Suppressor macrophage treated with lipopolysaccharide for 1 hour (primary cell): ENCODE data around the gene PPARA.

ENCODE experiments used
- DNase-seq, 3 donors: peaks; one replicate each; pipeline ENCODE4 v3.0.0-alpha.2; 2020 to 2022

The PPARA gene

GRCh38 chr22:46114518-46115387 is 35.6 kb upstream of the PPARA start:
- peak; percentile 16 to 29 (median 23) for DNase-seq

DNA sequence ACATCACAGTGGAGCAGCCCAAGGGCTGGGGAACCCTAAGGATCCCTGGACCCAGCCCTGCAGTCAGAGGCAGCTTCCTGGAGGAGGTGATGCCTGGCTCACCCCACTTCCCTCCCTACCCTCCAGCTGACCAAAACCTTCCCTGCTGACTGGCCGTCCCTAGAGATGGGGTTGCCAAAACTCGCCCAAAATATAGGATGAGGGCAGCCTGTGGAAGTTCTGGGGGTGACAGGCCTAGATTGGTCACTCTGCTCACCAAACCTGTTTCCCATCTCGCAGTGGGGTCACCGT is 35.0 kb upstream of the PPARA start:
- no peak for DNase-seq

- DNase-seq: no peak
Observed at GRCh38 chr22:46115755-46116490, 34.4 kb upstream of the PPARA start.

GRCh38 chr22:46116491-46116958 is 33.8 kb upstream of the PPARA start:
- DNase-seq: peak; percentile 90 to 97 (median 96)

DNA sequence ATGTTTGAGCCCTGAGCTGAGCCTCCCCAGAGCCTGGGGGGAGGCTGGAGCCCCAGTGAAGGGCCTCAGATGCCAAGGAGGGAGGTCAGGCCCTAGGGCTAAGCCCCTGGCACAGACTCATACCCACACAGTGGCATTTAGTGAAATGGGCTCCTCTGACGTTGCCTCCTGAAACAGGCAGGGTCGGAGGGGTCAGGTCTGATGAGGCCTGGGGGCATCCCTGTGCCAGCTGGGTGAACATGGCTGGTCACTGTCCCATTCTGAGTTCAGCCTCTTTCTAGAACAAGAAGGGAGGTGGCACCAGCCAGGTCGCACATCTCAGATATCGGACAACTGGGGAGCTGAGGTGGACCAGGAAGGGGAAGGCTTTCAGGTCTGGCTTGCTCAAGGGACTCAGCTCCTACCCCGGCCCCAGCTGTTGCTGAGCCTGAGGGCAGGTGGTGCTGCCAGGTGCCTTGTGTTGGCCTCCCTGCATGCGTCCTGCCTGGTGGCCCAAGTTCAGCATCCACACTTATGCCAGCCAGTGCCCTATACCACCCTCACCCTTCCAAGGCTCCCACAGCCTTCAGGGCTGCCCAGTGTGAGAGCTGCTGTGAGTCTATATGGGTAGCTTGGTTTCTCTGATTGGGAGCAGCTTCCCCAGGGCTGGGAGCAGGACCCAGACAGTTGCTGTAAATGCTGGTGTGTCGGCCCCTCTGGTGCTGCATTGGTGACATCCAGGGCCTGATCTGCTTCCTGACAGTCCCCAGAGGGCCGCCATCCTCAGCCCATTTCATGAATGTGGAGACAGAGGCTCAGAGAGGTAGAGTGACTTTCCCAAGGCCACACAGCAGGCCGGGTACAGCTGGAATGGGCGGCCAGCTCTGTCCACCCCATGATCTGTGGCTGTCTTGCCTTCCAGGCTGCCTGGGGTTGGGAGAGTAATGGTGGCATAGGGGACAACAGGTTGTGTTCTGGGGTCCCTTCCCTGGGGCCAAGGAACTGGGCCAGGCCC is 32.8 kb upstream of the PPARA start:
- no peak for DNase-seq

GRCh38 chr22:46119093-46119728 is 31.1 kb upstream of the PPARA start:
- peak in 1 of 3 donors; percentile 9 for DNase-seq

DNA sequence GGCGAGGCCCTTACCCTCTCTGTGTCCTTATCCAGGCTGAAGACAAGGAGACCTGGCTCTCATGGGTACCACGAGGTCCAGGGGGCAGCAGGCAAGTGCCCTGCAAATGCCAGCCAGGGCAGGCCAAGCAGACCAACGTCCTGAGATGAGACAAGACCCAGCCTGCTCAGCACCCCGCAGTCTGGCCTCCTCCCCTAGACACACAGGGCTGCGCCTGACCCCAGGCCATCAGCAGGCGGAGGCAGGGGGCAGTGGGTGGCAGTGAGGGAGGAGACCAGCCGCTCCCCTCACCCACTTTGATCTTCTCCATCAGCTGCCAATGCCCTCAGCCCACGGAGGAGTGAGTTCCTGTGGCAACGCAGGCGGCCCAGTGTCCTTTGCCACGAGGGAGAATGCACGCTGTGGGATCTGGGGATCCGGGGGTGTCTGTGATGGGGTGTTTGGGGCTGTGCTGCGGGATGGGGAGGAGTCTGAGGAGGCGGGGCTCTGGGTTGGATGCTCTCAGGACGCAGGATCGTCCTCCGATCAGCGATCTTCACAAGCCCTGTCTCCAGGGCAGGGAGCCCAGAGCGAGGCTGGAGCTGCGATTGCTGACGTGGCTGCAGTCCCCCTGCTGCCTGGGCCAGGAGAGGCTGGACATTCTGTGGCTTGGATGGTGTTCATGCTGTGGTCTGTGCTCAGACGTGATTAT is 30.5 kb upstream of the PPARA start:
- DNase-seq: no peak

DNA sequence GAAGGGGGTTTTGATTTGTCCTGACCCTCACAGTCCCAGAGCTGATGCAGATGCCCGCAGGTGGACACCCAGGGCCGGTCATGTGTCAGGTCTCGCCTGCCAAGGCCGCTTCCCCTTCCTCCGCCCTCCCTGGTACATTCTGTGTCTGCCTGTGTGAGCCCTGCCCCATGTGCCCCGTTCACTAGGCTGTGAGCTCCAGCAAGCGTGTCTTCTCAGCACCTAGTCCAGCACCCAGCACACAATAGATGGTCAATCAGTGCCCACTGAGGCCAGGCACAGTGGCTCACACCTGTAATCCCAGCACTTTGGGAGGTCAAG is 29.9 kb upstream of the PPARA start:
- DNase-seq: no peak

- no peak for DNase-seq
Observed at GRCh38 chr22:46121079-46121478, 29.2 kb upstream of the PPARA start.

- no peak for DNase-seq
Observed at GRCh38 chr22:46121523-46122287, 28.6 kb upstream of the PPARA start.

DNA sequence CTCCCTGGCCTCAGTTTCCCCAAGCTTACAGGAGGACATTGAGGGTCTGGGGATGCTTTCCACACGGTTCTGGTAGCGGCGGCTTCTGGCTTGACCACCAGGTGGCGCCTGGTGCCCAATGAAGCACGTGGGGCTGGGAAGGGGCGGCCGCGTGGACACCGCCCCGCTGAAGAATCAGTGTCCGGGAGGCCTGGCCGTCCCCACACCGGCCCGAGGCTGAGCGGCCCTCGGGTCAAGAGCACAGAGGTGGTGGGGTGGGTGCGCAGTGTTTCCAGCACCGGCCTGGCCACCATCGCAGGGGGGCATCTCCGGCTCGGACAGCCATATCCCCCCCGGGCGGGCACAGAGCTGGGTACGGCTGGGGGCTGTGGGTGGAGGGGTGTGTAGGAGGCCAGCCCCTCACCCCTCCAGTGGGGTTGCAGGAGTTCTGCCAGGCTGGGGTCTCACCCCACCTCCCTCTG is 27.8 kb upstream of the PPARA start:
- DNase-seq: peak; percentile 74 to 89 (median 83)

DNA sequence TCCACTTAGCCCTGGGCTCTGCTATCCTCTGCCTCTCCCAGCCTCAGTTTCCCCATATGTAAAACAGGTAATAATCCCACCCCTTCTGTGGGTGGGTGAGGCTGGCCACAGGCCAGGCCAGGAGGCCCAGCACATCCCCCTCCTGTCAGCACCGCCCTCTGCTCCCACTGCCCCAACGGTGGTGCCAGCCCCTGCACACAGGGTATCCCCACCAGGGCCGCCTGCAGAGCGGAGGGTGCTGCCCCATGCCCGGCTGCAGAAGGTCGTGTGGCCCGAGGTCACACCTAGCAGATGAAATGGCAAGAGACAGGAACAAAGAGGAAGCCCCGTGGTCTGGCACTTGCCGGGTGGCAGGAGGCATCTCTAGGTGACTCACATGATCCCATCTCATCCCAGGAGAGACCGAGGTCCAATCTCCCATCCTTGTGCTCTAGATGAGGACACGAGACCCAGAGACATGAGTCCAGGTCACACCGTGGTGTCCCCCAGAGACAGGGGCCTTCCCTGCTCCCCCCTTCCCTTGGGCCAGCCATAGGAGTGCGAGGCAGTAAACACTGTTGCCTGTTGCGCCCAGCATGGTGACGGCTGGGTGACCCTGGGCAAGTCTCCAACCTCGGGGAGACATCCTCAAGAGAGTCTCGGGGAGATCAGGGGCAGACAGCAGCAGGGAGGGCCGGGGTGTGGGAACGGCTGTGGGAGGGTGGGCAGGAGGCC is 27.2 kb upstream of the PPARA start:
- DNase-seq: peak in 1 of 3 donors; percentile 10

- no peak for DNase-seq
Observed at GRCh38 chr22:46123694-46124382, 26.5 kb upstream of the PPARA start.

GRCh38 chr22:46124383-46125144 is 25.8 kb upstream of the PPARA start:
- no peak for DNase-seq

DNA sequence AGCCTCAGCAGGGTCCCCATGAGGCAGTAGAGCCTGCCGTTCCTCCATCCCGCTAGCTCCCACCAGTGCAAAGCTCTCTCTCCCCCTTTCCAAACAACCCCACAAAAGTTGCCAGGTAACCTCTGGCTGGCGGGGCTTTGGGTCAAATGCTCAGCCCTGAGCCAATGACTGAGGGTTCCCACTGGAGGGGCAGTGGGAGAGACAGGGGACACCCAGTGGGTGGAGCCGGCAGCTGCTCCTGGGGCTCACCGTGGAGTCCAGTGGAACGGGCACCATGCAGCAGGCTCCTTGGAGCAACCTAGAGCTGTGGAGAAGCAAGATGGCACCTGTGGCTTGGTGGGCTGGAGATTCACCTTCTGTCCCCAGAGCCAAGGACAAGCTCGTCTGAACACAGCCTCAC is 25.0 kb upstream of the PPARA start:
- no peak for DNase-seq

DNA sequence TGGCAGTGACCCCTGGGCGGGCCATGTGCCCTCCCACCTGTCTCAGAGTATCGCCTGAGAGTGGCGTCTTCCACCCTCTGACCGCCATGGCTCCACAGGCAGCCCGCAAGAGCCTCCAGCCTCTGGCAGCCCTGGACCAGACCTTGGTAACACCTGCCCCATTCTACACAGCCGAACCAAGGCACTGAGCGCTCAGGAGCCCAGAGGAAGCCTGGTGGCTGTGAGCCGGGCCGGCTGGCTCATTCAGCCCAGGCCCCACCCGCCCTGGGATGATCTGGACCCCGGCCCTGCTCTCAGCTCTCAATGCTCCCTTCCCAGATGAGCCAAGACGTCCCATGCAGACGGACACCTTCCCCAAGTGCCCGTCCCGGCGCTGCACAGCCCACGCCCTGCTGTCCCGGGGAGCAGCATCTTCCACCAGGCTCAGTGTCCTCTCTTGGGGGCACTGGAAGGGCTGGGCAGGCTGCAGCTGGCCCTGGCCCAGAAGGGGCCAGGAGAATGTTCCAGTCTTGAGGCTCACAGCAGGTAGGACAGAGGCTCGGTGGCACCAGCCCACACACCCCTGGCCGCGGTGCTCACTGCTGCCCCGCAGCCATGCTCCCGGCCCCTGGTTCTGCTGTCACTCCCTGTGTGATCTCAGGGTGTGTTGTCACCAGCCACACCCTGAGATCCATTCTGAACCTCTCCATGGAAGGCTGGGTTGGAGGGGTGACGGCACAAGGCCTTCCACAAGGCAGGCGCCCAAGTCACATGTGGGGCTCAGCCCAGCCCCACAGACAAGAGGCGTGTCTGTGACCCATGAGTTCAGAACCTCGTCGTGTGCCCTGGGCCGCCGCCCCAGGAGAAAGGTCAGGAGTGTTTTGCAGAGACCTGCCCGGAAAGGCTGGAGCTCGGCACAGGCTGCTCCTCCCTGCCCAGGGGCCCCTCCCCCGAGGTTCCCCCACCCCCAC is 24.2 kb upstream of the PPARA start:
- DNase-seq: no peak

- no peak for DNase-seq
Observed at GRCh38 chr22:46126853-46127385, 23.4 kb upstream of the PPARA start.
